Natural killer cell (primary cell): ENCODE measurements around the gene ATP6V0A1. TPM values are rescaled to one million over a fixed set of nuclear protein-coding genes. Genes with fewer than 3 reads are reported as not detected.

Source experiments
- ATAC-seq, 3 donors: fragments of 150-1000 bp in 2 of 3; fragments of 200-7000 bp in 1 of 3; cut with Tn5 transposase; 1 replicate in 1 of 3; 2 replicates in 2 of 3; pipeline ENCODE4 v1.10.0; 2021; ENCODE audit warnings: mild to moderate bottlenecking in 2 of 3, moderate library complexity in 2 of 3
- DNase-seq, 2 donors: peaks; one replicate each; pipeline versions ENCODE4 v3.0.0 to v3.0.0-alpha.2; 2013 to 2021; ENCODE audit warnings: mixed read lengths in 1 of 2
- H3K27ac ChIP-seq: one replicate; pipeline ENCODE4 v1.5.1; 2013; ENCODE audit warnings: mild to moderate bottlenecking, low read length
- H3K27me3 ChIP-seq: one replicate; pipeline ENCODE4 v1.6.1; 2013; ENCODE audit warnings: low read length; ENCODE audit not compliant: control insufficient read depth, insufficient read depth
- H3K36me3 ChIP-seq: one replicate; pipeline ENCODE4 v1.6.1; 2013; ENCODE audit warnings: low read length; ENCODE audit not compliant: control insufficient read depth, insufficient read depth
- H3K4me1 ChIP-seq: one replicate; pipeline ENCODE4 v1.6.1; 2013; ENCODE audit warnings: low read length; ENCODE audit not compliant: control insufficient read depth, insufficient read depth
- H3K4me3 ChIP-seq: one replicate; pipeline ENCODE4 v1.5.1; 2013; ENCODE audit warnings: low read length
- H3K9me3 ChIP-seq: one replicate; pipeline ENCODE4 v1.6.1; 2013; ENCODE audit warnings: low read length; ENCODE audit not compliant: control insufficient read depth, insufficient read depth
- H3K27ac Mint-ChIP-seq, 2 donors: one replicate each; pipeline ENCODE4 v1.8.0; 2022; ENCODE audit warnings: mild to moderate bottlenecking in 2 of 2, mixed read lengths in 2 of 2, moderate library complexity in 1 of 2
- H3K27me3 Mint-ChIP-seq, 2 donors: one replicate each; pipeline ENCODE4 v1.8.0; 2022; ENCODE audit warnings: low read depth in 2 of 2, mixed read lengths in 2 of 2
- H3K36me3 Mint-ChIP-seq: one replicate; pipeline ENCODE4 v1.8.0; 2022; ENCODE audit warnings: mixed read lengths
- H3K4me1 Mint-ChIP-seq, 2 donors: one replicate each; pipeline ENCODE4 v1.8.0; 2022; ENCODE audit warnings: mixed read lengths in 2 of 2
- H3K4me3 Mint-ChIP-seq: one replicate; pipeline ENCODE4 v1.8.0; 2022; ENCODE audit warnings: mild to moderate bottlenecking, moderate library complexity, mixed read lengths
- H3K9me3 Mint-ChIP-seq, 2 donors: one replicate each; pipeline ENCODE4 v1.8.0; 2022; ENCODE audit warnings: mixed read lengths in 2 of 2
- CTCF ChIP-seq: fragments of 200-600 bp; IDR thresholded peaks from one replicate; pipeline ENCODE4 v1.8.0; 2022; ENCODE audit warnings: antibody characterized with exemption
- WGBS: methylation state at CpG from one replicate; pipeline ENCODE4 v1.1.7; 2013; ENCODE audit warnings: missing lambda C conversion rate; ENCODE audit not compliant: insufficient coverage; 5-methylcytosine and 5-hydroxymethylcytosine counted together
- intact Hi-C: fragments of 100-400 bp; cut with micrococcal nuclease; formaldehyde crosslinking; loops from one replicate; pipeline ENCODE4 v1.14.2; 2022
- total RNA-seq, 4 donors: library from RNA; stranded (reverse); fragments of 120-200 nt in 1 of 4; gene quantifications; one replicate each; pipeline versions ENCODE4 v1.2.3 to v1.2.4, GENCODE V29; 2013 to 2022

Gene ATP6V0A1
- total RNA-seq, 3 donors from 2014 or later (not counting 1 experiment from before 2014, with no cell fraction given): 4.8 to 33.5 (median 7.5) TPM

- no peaks in the 10 kb centered on the region for H3K36me3 ChIP-seq
Measured at GRCh38 chr17:42463976-42464400, 5.3 kb downstream of the ATP6V0A1 start.

GRCh38 chr17:42467889-42468288 is 9.2 kb downstream of the ATP6V0A1 start:
- ATAC-seq (no peak), DNase-seq (no peak)
- H3K27me3 Mint-ChIP-seq: peaks cover 11 to 19% of the 10 kb centered on the region in 2 donors
- TF ChIP-seq CTCF: no peak
- H3K36me3 ChIP-seq: no peaks in the 10 kb centered on the region
- H3K9me3 ChIP-seq: no peaks in the 10 kb centered on the region
- H3K27ac ChIP-seq: no peak overlapping the region
- no peak overlapping the region for H3K4me3 Mint-ChIP-seq
- no peaks in the 10 kb centered on the region for H3K4me1 Mint-ChIP-seq
- H3K36me3 Mint-ChIP-seq: no peaks in the 10 kb centered on the region
- H3K4me1 ChIP-seq: no peaks in the 10 kb centered on the region
- H3K9me3 Mint-ChIP-seq: no peaks in the 10 kb centered on the region
- H3K4me3 ChIP-seq: no peak overlapping the region
- H3K27ac Mint-ChIP-seq: no peak overlapping the region
- intact Hi-C loops: no loop called here
- no peaks in the 10 kb centered on the region for H3K27me3 ChIP-seq
- 91% methylated on average over 5 of the region's 5 CpGs for WGBS

More at GRCh38 chr17:42463976-42464400, 5.3 kb downstream of the ATP6V0A1 start:
- H3K9me3 Mint-ChIP-seq: no peaks in the 10 kb centered on the region
- intact Hi-C loops: no loop called here
- 93% methylated on average over 1 of the region's 4 CpGs for WGBS
- H3K4me3 ChIP-seq: no peak overlapping the region
- no peaks in the 10 kb centered on the region for H3K36me3 Mint-ChIP-seq
- no peaks in the 10 kb centered on the region for H3K9me3 ChIP-seq
- peaks cover 5% of the 10 kb centered on the region for H3K4me1 ChIP-seq
- TF ChIP-seq CTCF: no peak
- no peak overlapping the region for H3K4me3 Mint-ChIP-seq
- DNase-seq: no peak
- H3K27me3 ChIP-seq: peaks cover 21% of the 10 kb centered on the region
- ATAC-seq: no peak
- H3K27me3 Mint-ChIP-seq: peaks cover 23 to 35% of the 10 kb centered on the region in 2 donors
- H3K27ac Mint-ChIP-seq: no peak overlapping the region
- H3K27ac ChIP-seq: no peak overlapping the region
- peaks cover 16 to 18% of the 10 kb centered on the region in 2 donors for H3K4me1 Mint-ChIP-seq

- Mint-ChIP-seq H3K4me3 (no peak overlapping the region), H3K9me3 (no peaks in the 10 kb centered on the region), H3K27ac (no peak overlapping the region), H3K4me1 (no peaks in the 10 kb centered on the region), H3K27me3 (peaks cover 11 to 38% of the 10 kb centered on the region in 2 donors), H3K36me3 (no peaks in the 10 kb centered on the region)
- Histone ChIP-seq H3K4me1 (no peaks in the 10 kb centered on the region), H3K27me3 (no peaks in the 10 kb centered on the region), H3K4me3 (no peak overlapping the region), H3K27ac (no peak overlapping the region), H3K36me3 (no peaks in the 10 kb centered on the region), H3K9me3 (no peaks in the 10 kb centered on the region)
- 92% methylated on average over 7 of the region's 8 CpGs for WGBS
- DNase-seq: no peak
- ATAC-seq: no peak
- intact Hi-C loops: no loop called here
- TF ChIP-seq CTCF: no peak
Measured at GRCh38 chr17:42472709-42473521, 14.2 kb downstream of the ATP6V0A1 start.
